Measurements from ENCODE around the gene C10orf90. TPM values are rescaled to one million over a fixed set of nuclear protein-coding genes. Genes with fewer than 3 reads are reported as not detected.

Gene C10orf90
- total RNA-seq, 1 donor from 2014 or later, result not detected

DNA sequence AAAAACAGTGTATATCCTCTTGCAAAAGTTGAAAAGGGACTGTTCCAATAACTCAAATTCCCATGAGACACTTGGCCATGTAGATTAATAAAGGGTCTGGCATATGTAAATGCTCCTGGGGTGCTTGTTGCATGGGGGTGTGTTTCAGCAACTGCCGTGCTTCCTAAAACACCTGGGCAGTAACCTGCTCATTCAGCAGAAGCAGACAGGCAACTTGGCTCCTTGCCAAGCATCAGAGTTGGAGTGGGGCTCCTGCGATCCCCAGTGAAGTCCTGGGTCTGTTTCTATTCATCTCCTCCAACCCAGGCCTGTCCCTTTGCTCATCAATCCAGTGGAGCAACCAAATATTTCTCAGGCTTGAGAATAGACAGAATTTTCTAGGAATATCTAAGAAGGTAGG is 240.0 kb downstream of the C10orf90 start:
- ATAC-seq (no peak), DNase-seq (no peak)
- no peak for TF ChIP-seq CTCF (IDR thresholded peaks at IDR 0.05)
- Histone ChIP-seq H3K27me3 (peaks cover under 1% of the 10 kb centered on the region), H3K36me3 (no peaks in the 10 kb centered on the region), H3K4me1 (no peaks in the 10 kb centered on the region), H3K27ac (no peak overlapping the region), H3K9me3 (no peaks in the 10 kb centered on the region), H3K4me3 (no peak overlapping the region)
- intact Hi-C loops (cut with DNase I), result no loop called here

- ATAC-seq, result no peak
Observed at GRCh38 chr10:126429275-126429674, 241.2 kb downstream of the C10orf90 start.

DNA sequence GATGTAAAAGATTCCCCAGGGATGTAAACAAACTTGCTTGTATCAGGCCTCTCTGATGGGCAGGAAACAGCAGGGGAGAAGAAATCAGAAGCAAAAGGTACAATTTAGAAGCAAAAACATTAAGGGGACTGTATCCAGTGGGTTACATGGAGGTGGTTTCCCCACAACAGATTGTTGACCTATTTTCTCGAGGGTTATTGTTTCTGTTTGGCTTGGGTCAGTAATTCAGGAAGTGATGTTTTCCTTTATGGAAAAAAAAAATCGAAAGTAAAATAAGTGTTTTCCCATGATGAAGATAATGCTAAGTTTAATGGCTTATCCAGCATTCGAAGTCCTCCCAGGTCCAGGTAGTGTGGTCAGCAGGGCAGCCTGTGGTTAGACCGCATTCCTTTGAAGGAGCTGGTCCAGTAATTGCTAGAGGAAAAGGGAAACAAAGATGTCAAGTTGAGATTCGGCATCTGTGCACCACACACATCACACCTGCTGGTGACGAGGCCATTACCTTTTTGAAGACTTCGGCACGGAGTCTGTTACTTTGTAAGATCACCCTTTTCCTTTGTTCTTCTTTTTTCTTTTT is 244.9 kb downstream of the C10orf90 start:
- Histone ChIP-seq H3K4me1 (no peaks in the 10 kb centered on the region), H3K27ac (no peak overlapping the region), H3K27me3 (no peaks in the 10 kb centered on the region), H3K9me3 (peaks cover 9% of the 10 kb centered on the region), H3K4me3 (no peak overlapping the region), H3K36me3 (no peaks in the 10 kb centered on the region)
- DNase-seq (no peak), ATAC-seq (no peak)
- intact Hi-C loops (cut with DNase I), result no loop called here
- TF ChIP-seq CTCF (IDR thresholded peaks at IDR 0.05), result no peak

More at GRCh38 chr10:126429275-126429674, 241.2 kb downstream of the C10orf90 start:
- Histone ChIP-seq H3K27ac (no peak overlapping the region), H3K4me3 (no peak overlapping the region), H3K4me1 (no peaks in the 10 kb centered on the region), H3K36me3 (no peaks in the 10 kb centered on the region), H3K9me3 (no peaks in the 10 kb centered on the region), H3K27me3 (no peaks in the 10 kb centered on the region)
- no peak for TF ChIP-seq CTCF (IDR thresholded peaks at IDR 0.05)
- DNase-seq, result no peak
- intact Hi-C loops (cut with DNase I), result no loop called here

- Histone ChIP-seq H3K4me1 (no peaks in the 10 kb centered on the region), H3K4me3 (no peak overlapping the region), H3K36me3 (no peaks in the 10 kb centered on the region), H3K27me3 (no peaks in the 10 kb centered on the region), H3K27ac (no peak overlapping the region), H3K9me3 (peaks cover 9% of the 10 kb centered on the region)
- ATAC-seq (no peak), DNase-seq (no peak)
- intact Hi-C loops (cut with DNase I), result no loop called here
- no peak for TF ChIP-seq CTCF (IDR thresholded peaks at IDR 0.05)
Observed at GRCh38 chr10:126425032-126425431, 245.5 kb downstream of the C10orf90 start.

DNA sequence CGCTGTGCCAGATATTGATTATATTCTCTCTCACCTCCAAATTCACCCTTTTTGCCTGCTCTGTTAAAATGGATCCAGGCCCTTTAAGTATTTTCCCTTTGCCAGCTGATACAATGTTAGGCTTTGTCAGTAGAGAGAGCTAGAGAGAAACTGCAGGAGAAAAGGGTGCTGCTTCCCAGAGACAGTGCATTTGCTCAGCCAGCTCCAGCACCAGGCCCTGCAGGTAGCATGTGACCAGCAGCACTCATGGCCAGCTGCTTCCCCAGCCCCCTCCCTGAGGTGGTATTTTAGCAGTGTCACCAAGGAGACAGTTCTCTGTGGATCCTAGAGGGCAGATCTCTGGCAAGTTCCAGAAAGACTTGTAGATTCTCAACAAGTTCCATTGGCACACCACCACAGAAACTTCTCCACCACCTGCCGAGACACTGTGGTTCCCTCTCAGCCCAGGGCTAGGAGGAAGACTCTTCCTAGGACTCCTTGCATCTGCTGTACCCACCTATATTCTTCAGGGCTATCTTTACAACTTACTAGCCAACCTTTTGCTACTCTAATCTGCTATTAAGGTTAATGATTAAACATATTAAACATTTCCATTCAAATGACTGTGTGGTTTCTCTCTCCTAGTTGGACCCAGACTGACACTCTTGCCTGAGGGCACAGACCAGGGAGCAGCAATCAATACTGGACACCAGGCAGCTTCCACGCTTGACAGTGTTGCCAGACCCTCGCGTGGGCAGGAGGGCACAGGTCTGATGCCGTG is 246.6 kb downstream of the C10orf90 start:
- H3K36me3 ChIP-seq, result no peaks in the 10 kb centered on the region
- no peaks in the 10 kb centered on the region for H3K4me1 ChIP-seq
- DNase-seq (no peak), ATAC-seq (no peak)
- no peaks in the 10 kb centered on the region for H3K27me3 ChIP-seq
- no peak overlapping the region for H3K27ac ChIP-seq
- TF ChIP-seq CTCF (IDR thresholded peaks at IDR 0.05), result no peak
- H3K4me3 ChIP-seq, result no peak overlapping the region
- intact Hi-C loops (cut with DNase I), result no loop called here
- H3K9me3 ChIP-seq, result peaks cover 9% of the 10 kb centered on the region
